Measurements from ENCODE around the gene DEFB124. TPM values are rescaled to one million over a fixed set of nuclear protein-coding genes. Genes with fewer than 3 reads are reported as not detected.

Gene DEFB124
- total RNA-seq, 2 experiments from 2014 or later, result not detected

- H3K36me3 Mint-ChIP-seq (ENCODE audit: low read depth), result no peaks in the 10 kb centered on the region
- ATAC-seq (ENCODE audit: poor library complexity) (no peak), DNase-seq (no peak)
- no peak overlapping the region for H3K4me3 Mint-ChIP-seq
- Histone ChIP-seq H3K4me3 (ENCODE audit: low read length) (no peak overlapping the region), H3K36me3 (ENCODE audit: insufficient read depth, low read length) (no peaks in the 10 kb centered on the region), H3K4me1 (ENCODE audit: insufficient read depth, low read length) (peaks cover 4% of the 10 kb centered on the region), H3K27me3 (ENCODE audit: control insufficient read depth in 1 of 2, insufficient read depth in 2 of 2, low read length in 2 of 2) (peaks cover 5 to 14% of the 10 kb centered on the region in 2 experiments), H3K27ac (ENCODE audit: low read depth in 1 of 2, low read length in 2 of 2) (no peak overlapping the region), H3K9me3 (ENCODE audit: control insufficient read depth in 1 of 2, insufficient read depth in 1 of 2, low read length in 2 of 2) (peaks cover 0 to 17% of the 10 kb centered on the region in 2 experiments)
- H3K27me3 Mint-ChIP-seq, result peaks cover 35% of the 10 kb centered on the region
- no peak for TF ChIP-seq CTCF (IDR thresholded peaks at IDR 0.05)
- intact Hi-C loops (cut with DNase I, micrococcal nuclease), result no loop called here
- no peaks in the 10 kb centered on the region for H3K4me1 Mint-ChIP-seq (ENCODE audit: low read depth)
- H3K27ac Mint-ChIP-seq, result no peak overlapping the region
- POLR2A ChIA-PET, result no interaction called here
- H3K9me3 Mint-ChIP-seq, result no peaks in the 10 kb centered on the region
- CTCF ChIA-PET, result no interaction called here
These were observed 13.2 kb upstream of the DEFB124 start for GRCh38 chr20:31488115-31488514.

GRCh38 chr20:31485450-31486339 is 10.8 kb upstream of the DEFB124 start:
- ChIA-PET CTCF (no interaction called here), POLR2A (no interaction called here)
- H3K4me1 Mint-ChIP-seq (ENCODE audit: low read depth), result no peaks in the 10 kb centered on the region
- peaks cover 4% of the 10 kb centered on the region for H3K4me1 ChIP-seq (ENCODE audit: insufficient read depth, low read length)
- H3K9me3 Mint-ChIP-seq, result no peaks in the 10 kb centered on the region
- TF ChIP-seq CTCF (IDR thresholded peaks at IDR 0.05), result no peak
- no peak overlapping the region for H3K27ac ChIP-seq (ENCODE audit: low read depth in 1 of 2, low read length in 2 of 2)
- H3K27me3 Mint-ChIP-seq, result peaks cover 50% of the 10 kb centered on the region
- H3K36me3 ChIP-seq (ENCODE audit: insufficient read depth, low read length), result no peaks in the 10 kb centered on the region
- no peak overlapping the region for H3K4me3 Mint-ChIP-seq
- intact Hi-C loops (cut with DNase I, micrococcal nuclease), result no loop called here
- no peak for DNase-seq
- H3K27me3 ChIP-seq (ENCODE audit: control insufficient read depth in 1 of 2, insufficient read depth in 2 of 2, low read length in 2 of 2), result peaks cover 10 to 14% of the 10 kb centered on the region in 2 experiments
- H3K36me3 Mint-ChIP-seq (ENCODE audit: low read depth), result no peaks in the 10 kb centered on the region
- peaks cover 0 to 17% of the 10 kb centered on the region in 2 experiments for H3K9me3 ChIP-seq (ENCODE audit: control insufficient read depth in 1 of 2, insufficient read depth in 1 of 2, low read length in 2 of 2)
- no peak for ATAC-seq (ENCODE audit: poor library complexity)
- no peak overlapping the region for H3K4me3 ChIP-seq (ENCODE audit: low read length)
- no peak overlapping the region for H3K27ac Mint-ChIP-seq

- Mint-ChIP-seq H3K4me3 (no peak overlapping the region), H3K27me3 (peaks cover 54% of the 10 kb centered on the region), H3K9me3 (no peaks in the 10 kb centered on the region), H3K27ac (no peak overlapping the region), H3K4me1 (ENCODE audit: low read depth) (no peaks in the 10 kb centered on the region), H3K36me3 (ENCODE audit: low read depth) (no peaks in the 10 kb centered on the region)
- H3K36me3 ChIP-seq (ENCODE audit: insufficient read depth, low read length), result no peaks in the 10 kb centered on the region
- TF ChIP-seq CTCF (IDR thresholded peaks at IDR 0.05), result no peak
- H3K27ac ChIP-seq (ENCODE audit: low read depth in 1 of 2, low read length in 2 of 2), result no peak overlapping the region
- H3K4me1 ChIP-seq (ENCODE audit: insufficient read depth, low read length), result peaks cover 4% of the 10 kb centered on the region
- intact Hi-C loops (cut with DNase I, micrococcal nuclease), result no loop called here
- no peak for ATAC-seq (ENCODE audit: poor library complexity)
- ChIA-PET CTCF (no interaction called here), POLR2A (no interaction called here)
- peaks cover 0 to 17% of the 10 kb centered on the region in 2 experiments for H3K9me3 ChIP-seq (ENCODE audit: control insufficient read depth in 1 of 2, insufficient read depth in 1 of 2, low read length in 2 of 2)
- DNase-seq, result peak in 3 of 14 experiments; percentile 14 to 28 (median 15)
- H3K27me3 ChIP-seq (ENCODE audit: control insufficient read depth in 1 of 2, insufficient read depth in 2 of 2, low read length in 2 of 2), result peaks cover 10 to 14% of the 10 kb centered on the region in 2 experiments
- H3K4me3 ChIP-seq (ENCODE audit: low read length), result no peak overlapping the region
These were observed 9.1 kb upstream of the DEFB124 start for GRCh38 chr20:31484001-31484400.
